Keratinocyte (primary cell): ENCODE measurements around the gene OBSCN. TPM values are rescaled to one million over a fixed set of nuclear protein-coding genes. Genes with fewer than 3 reads are reported as not detected.

Experiments
- DNase-seq: peaks from one replicate; pipeline ENCODE4 v3.0.0-alpha.2; 2011; ENCODE audit warnings: low read depth, missing footprints, low spot score
- FAIRE-seq: peaks from 2 replicates; lab custom pipeline; 2011; peaks lifted over from hg19 to GRCh38; lab: Jason Lieb, UNC
- H2AFZ ChIP-seq: 2 replicates; pipeline ENCODE4 v1.6.0; 2012; ENCODE audit warnings: low read length, control low read depth, inconsistent platforms; ENCODE audit not compliant: control insufficient read depth
- H3K27ac ChIP-seq: 2 replicates; pipeline ENCODE4 v1.5.1; 2011; ENCODE audit warnings: low read length; ENCODE audit not compliant: control insufficient read depth, insufficient read depth
- H3K27me3 ChIP-seq: 3 replicates; pipeline ENCODE4 v1.6.0; 2011; ENCODE audit warnings: low read length; ENCODE audit not compliant: control insufficient read depth, insufficient read depth; ENCODE audit errors: extremely low read depth
- H3K36me3 ChIP-seq, 2 experiments: 2 replicates in 1 of 2; 3 replicates in 1 of 2; pipeline ENCODE4 v1.5.1; 2011; ENCODE audit warnings: low read length in 2 of 2, mild to moderate bottlenecking in 1 of 2; ENCODE audit not compliant: control insufficient read depth in 2 of 2, insufficient read depth in 2 of 2; ENCODE audit errors: extremely low read depth in 1 of 2
- H3K4me1 ChIP-seq: 3 replicates; pipeline ENCODE4 v1.5.1; 2011; ENCODE audit warnings: low read length; ENCODE audit not compliant: control insufficient read depth, insufficient read depth; ENCODE audit errors: extremely low read depth
- H3K4me2 ChIP-seq: 3 replicates; pipeline ENCODE4 v1.6.0; 2011; ENCODE audit warnings: low read depth, low read length; ENCODE audit not compliant: control insufficient read depth, insufficient read depth; ENCODE audit errors: extremely low read depth
- H3K4me3 ChIP-seq, 3 experiments: fragments of 200-600 bp in 1 of 3; sonication (generic) in 1 of 3; 2 replicates in 2 of 3; 3 replicates in 1 of 3; pipeline ENCODE4 v1.5.1; 2011 to 2016; ENCODE audit warnings: low read length in 3 of 3, mild to moderate bottlenecking in 3 of 3, control low read depth in 2 of 3, inconsistent platforms in 1 of 3, low read depth in 1 of 3, mixed read lengths in 1 of 3, mixed run types in 1 of 3, moderate library complexity in 1 of 3; ENCODE audit not compliant: control insufficient read depth in 2 of 3, insufficient read depth in 2 of 3; ENCODE audit errors: extremely low read depth in 1 of 3
- H3K79me2 ChIP-seq: 2 replicates; pipeline ENCODE4 v1.6.0; 2012; ENCODE audit warnings: low read length; ENCODE audit not compliant: control insufficient read depth, insufficient read depth
- H3K9ac ChIP-seq: 3 replicates; pipeline ENCODE4 v1.6.0; 2011; ENCODE audit warnings: low read length; ENCODE audit not compliant: control insufficient read depth, insufficient read depth; ENCODE audit errors: extremely low read depth
- H3K9me1 ChIP-seq: 3 replicates; pipeline ENCODE4 v1.6.0; 2011; ENCODE audit warnings: low read length; ENCODE audit not compliant: control insufficient read depth, insufficient read depth; ENCODE audit errors: extremely low read depth
- H3K9me3 ChIP-seq: 2 replicates; pipeline ENCODE4 v1.5.1; 2012; ENCODE audit warnings: low read depth, low read length; ENCODE audit not compliant: control insufficient read depth
- H4K20me1 ChIP-seq: 3 replicates; pipeline ENCODE4 v1.6.0; 2011; ENCODE audit warnings: low read length; ENCODE audit not compliant: control insufficient read depth, insufficient read depth; ENCODE audit errors: extremely low read depth
- EZH2 ChIP-seq: IDR thresholded peaks from one replicate; pipeline ENCODE4 v1.6.1; 2012; ENCODE audit warnings: inconsistent platforms, mild to moderate bottlenecking, low read length, moderate library complexity
- dilution Hi-C: fragments of 300-500 bp; cut with MboI; formaldehyde crosslinking; loops from one replicate; pipeline ENCODE4 v1.7.0; 2020; ENCODE audit warnings: low sequenced_read_pairs; ENCODE audit not compliant: extremely low pct_ligation_motif_present
- polyA minus RNA-seq, 3 experiments: library from RNA; depleted of rRNA, polyadenylated mRNA; stranded (reverse); fragments of >200 nt; gene quantifications; 1 replicate in 1 of 3; 2 replicates in 1 of 3; 3 replicates in 1 of 3; pipeline ENCODE4 v1.2.3, GENCODE V29; 2011
- polyA plus RNA-seq, 5 experiments: library from polyadenylated mRNA; depleted of rRNA in 3 of 5; stranded (reverse) in 3 of 5; stranded (forward) in 1 of 5; unstranded in 1 of 5; fragments of >200 nt; gene quantifications; 1 replicate in 1 of 5; 2 replicates in 3 of 5; 3 replicates in 1 of 5; pipeline versions ENCODE4 v1.2.1 to v1.2.3, GENCODE V29; 2011 to 2012; ENCODE audit warnings: missing spikeins in 2 of 5, low read depth in 1 of 5, low replicate concordance in 1 of 5
- TF ChIP-seq, protein P1 (sequence below), 3 experiments: IDR thresholded peaks in 1 of 3; conservative IDR thresholded peaks in 1 of 3; optimal IDR thresholded peaks in 1 of 3; 2 replicates in 2 of 3; 3 replicates in 1 of 3; pipeline versions ENCODE3 to v1.5.1; 2011; ENCODE audit warnings: low read length in 3 of 3, mild to moderate bottlenecking in 3 of 3, moderate library complexity in 2 of 3, control low read depth in 1 of 3, inconsistent platforms in 1 of 3; ENCODE audit not compliant: insufficient read depth in 2 of 3; ENCODE audit errors: extremely low read depth in 1 of 3

OBSCN gene, protein sequence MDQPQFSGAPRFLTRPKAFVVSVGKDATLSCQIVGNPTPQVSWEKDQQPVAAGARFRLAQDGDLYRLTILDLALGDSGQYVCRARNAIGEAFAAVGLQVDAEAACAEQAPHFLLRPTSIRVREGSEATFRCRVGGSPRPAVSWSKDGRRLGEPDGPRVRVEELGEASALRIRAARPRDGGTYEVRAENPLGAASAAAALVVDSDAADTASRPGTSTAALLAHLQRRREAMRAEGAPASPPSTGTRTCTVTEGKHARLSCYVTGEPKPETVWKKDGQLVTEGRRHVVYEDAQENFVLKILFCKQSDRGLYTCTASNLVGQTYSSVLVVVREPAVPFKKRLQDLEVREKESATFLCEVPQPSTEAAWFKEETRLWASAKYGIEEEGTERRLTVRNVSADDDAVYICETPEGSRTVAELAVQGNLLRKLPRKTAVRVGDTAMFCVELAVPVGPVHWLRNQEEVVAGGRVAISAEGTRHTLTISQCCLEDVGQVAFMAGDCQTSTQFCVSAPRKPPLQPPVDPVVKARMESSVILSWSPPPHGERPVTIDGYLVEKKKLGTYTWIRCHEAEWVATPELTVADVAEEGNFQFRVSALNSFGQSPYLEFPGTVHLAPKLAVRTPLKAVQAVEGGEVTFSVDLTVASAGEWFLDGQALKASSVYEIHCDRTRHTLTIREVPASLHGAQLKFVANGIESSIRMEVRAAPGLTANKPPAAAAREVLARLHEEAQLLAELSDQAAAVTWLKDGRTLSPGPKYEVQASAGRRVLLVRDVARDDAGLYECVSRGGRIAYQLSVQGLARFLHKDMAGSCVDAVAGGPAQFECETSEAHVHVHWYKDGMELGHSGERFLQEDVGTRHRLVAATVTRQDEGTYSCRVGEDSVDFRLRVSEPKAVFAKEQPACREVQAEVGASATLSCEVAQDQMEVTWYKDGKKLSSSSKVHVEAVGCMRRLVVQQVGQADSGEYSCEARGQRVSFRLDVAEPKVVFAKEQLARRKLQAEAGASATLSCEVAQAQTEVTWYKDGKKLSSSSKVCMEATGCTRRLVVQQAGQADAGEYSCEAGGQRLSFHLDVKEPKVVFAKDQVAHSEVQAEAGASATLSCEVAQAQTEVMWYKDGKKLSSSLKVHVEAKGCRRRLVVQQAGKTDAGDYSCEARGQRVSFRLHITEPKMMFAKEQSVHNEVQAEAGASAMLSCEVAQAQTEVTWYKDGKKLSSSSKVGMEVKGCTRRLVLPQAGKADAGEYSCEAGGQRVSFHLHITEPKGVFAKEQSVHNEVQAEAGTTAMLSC (N-terminal part only)
- polyA plus RNA-seq (1.6 to 3.5 TPM (median 1.8 TPM) in 3 replicates), polyA minus RNA-seq (6.1 to 8.1 TPM (median 7.0 TPM) in 3 replicates)
- 2.6 TPM for polyA plus RNA-seq (2011; ENCODE audit: low read depth)
- 0.74 and 1.5 TPM in 2 replicates for polyA plus RNA-seq (2011; cell fraction: cytosol; rRNA removed)
- polyA plus RNA-seq (2011; cell fraction: nucleus; rRNA removed) = 15.7 and 26.8 TPM in 2 replicates
- 2.4 and 3.8 TPM in 2 replicates for polyA plus RNA-seq (2012; ENCODE audit: low replicate concordance)
- polyA minus RNA-seq (2011; cell fraction: cytosol; rRNA and poly(A)+ RNA removed) = 2.7 TPM
- 17.4 and 31.7 TPM in 2 replicates for polyA minus RNA-seq (2011; cell fraction: nucleus; rRNA and poly(A)+ RNA removed)

DNA sequence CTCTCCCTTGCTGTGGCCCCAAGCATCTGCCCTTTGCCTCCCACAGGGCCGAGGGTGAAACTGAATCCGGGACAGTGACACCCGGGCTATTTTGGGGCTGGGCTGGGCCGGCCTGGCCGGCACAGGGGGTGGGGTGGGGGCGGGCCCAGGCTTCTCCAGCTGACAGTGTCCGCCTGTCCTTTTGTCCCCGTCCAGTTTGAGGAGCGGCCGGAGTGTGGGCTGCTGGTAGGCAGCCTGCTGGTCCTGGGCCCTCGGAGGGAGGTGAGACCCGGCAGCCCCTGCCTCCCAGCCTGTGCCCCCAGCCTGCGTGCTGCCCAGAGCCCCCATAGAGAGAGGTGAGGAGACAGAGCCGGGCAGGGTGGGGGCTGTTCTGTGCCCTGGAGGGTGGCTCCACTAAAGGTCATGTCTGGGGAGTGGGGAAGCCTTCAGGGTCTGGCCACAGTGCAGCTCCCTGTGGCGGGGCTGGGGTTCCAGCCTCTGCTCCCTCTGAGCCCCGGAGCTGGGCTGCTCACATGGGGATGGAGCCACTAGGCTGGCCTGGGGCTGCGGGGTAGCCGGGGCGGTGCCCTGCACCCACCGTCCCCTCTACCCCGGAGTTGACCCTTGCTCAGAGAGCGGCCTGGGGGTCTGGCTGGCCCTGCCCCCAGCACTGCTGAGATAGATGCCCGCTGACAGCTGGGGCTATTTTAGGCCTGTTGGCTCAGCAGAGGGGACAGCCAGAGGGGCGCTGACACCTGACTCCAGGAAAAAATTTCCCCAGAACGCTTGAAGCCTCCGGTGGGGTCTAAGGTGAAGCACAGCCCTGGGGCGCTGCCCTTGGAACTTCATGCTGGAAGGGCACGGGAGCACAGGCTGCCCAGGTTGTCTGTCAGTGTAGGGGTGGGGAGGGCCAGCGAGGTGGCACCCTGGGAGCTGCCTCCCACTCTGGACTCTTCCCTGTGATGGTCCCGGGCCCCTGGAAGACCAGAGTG, at the start of gene OBSCN:
Gene OBSCN, plus strand, starts transcription at position 194 of the 971 bp plus-strand sequence. CDS start 3,740 bp downstream, outside the sequence.
- dilution Hi-C loops = no loop called here
- no peaks in the 10 kb centered on the region for H3K4me1 ChIP-seq
- no peaks in the 10 kb centered on the region for H4K20me1 ChIP-seq
- DNase-seq (no peak), FAIRE-seq (no peak)
- peaks cover 9% of the 10 kb centered on the region for H3K27me3 ChIP-seq
- H3K36me3 ChIP-seq = no peaks in the 10 kb centered on the region
- no peak within 1 kb of the TSS for H2AFZ ChIP-seq
- no peaks in the 10 kb centered on the region for H3K9me1 ChIP-seq
- no peak within 1 kb of the TSS for H3K9ac ChIP-seq
- H3K79me2 ChIP-seq = no peaks in the 10 kb centered on the region
- H3K4me3 ChIP-seq = no peak within 1 kb of the TSS
- no peak within 1 kb of the TSS for H3K4me2 ChIP-seq
- no peak within 1 kb of the TSS for H3K27ac ChIP-seq
- H3K9me3 ChIP-seq = no peaks in the 10 kb centered on the region
- TF ChIP-seq, protein P1, sequence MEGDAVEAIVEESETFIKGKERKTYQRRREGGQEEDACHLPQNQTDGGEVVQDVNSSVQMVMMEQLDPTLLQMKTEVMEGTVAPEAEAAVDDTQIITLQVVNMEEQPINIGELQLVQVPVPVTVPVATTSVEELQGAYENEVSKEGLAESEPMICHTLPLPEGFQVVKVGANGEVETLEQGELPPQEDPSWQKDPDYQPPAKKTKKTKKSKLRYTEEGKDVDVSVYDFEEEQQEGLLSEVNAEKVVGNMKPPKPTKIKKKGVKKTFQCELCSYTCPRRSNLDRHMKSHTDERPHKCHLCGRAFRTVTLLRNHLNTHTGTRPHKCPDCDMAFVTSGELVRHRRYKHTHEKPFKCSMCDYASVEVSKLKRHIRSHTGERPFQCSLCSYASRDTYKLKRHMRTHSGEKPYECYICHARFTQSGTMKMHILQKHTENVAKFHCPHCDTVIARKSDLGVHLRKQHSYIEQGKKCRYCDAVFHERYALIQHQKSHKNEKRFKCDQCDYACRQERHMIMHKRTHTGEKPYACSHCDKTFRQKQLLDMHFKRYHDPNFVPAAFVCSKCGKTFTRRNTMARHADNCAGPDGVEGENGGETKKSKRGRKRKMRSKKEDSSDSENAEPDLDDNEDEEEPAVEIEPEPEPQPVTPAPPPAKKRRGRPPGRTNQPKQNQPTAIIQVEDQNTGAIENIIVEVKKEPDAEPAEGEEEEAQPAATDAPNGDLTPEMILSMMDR (optimal IDR thresholded peaks at IDR 0.05 in 1 of 3, IDR thresholded peaks at IDR 0.05 in 1 of 3, conservative IDR thresholded peaks at IDR 0.05 in 1 of 3; ENCODE audit: extremely low read depth in 1 of 3, insufficient read depth in 2 of 3, low read length in 3 of 3) = no peak
- no peak for TF ChIP-seq EZH2
